Tibial artery (tissue), 4 donors: ENCODE measurements around the gene CDCP2.

Source experiments
- DNase-seq, 2 donors: peaks; one replicate each; pipeline ENCODE4 v3.0.0-alpha.2; 2019
- H3K27ac ChIP-seq, 2 donors: fragments of 200-600 bp; sonication (generic) in 1 of 2; 1 replicate in 1 of 2; 2 replicates in 1 of 2; pipeline ENCODE4 v1.5.1; 2018 to 2019; ENCODE audit warnings: mild to moderate bottlenecking in 1 of 2
- H3K27me3 ChIP-seq, 2 donors: fragments of 200-600 bp; sonication (generic) in 1 of 2; one replicate each; pipeline versions ENCODE4 v1.5.1 to v1.6.0; 2016 to 2019
- H3K36me3 ChIP-seq, 3 donors: fragments of 200-600 bp; sonication (generic) in 2 of 3; one replicate each; pipeline ENCODE4 v1.5.1; 2016 to 2019; ENCODE audit warnings: mild to moderate bottlenecking in 2 of 3
- H3K4me1 ChIP-seq, 4 donors: fragments of 200-600 bp; sonication (generic) in 2 of 4; 1 replicate in 3 of 4; 2 replicates in 1 of 4; pipeline ENCODE4 v1.5.1; 2016 to 2019
- H3K4me3 ChIP-seq, 2 donors: fragments of 200-600 bp; sonication (generic) in 1 of 2; 1 replicate in 1 of 2; 2 replicates in 1 of 2; pipeline ENCODE4 v1.5.1; 2018 to 2019; ENCODE audit warnings: mild to moderate bottlenecking in 2 of 2
- H3K9me3 ChIP-seq, 3 donors: fragments of 200-600 bp; sonication (generic) in 1 of 3; one replicate each; pipeline ENCODE4 v1.5.1; 2016 to 2019
- intact Hi-C: fragments of 100-400 bp; cut with DNase I; formaldehyde crosslinking; loops from one replicate; pipeline ENCODE4 v1.15.0; 2023; ENCODE audit warnings: low total_unique reads
- TF ChIP-seq, protein P1 (sequence below), 2 experiments: fragments of 200-600 bp in 1 of 2; fragments of 450-650 bp in 1 of 2; IDR thresholded peaks; one replicate each; pipeline ENCODE4 v1.5.1; 2017 to 2019; ENCODE audit warnings: antibody characterized with exemption in 2 of 2, mild to moderate bottlenecking in 1 of 2, moderate library complexity in 1 of 2

CDCP2 gene

DNA sequence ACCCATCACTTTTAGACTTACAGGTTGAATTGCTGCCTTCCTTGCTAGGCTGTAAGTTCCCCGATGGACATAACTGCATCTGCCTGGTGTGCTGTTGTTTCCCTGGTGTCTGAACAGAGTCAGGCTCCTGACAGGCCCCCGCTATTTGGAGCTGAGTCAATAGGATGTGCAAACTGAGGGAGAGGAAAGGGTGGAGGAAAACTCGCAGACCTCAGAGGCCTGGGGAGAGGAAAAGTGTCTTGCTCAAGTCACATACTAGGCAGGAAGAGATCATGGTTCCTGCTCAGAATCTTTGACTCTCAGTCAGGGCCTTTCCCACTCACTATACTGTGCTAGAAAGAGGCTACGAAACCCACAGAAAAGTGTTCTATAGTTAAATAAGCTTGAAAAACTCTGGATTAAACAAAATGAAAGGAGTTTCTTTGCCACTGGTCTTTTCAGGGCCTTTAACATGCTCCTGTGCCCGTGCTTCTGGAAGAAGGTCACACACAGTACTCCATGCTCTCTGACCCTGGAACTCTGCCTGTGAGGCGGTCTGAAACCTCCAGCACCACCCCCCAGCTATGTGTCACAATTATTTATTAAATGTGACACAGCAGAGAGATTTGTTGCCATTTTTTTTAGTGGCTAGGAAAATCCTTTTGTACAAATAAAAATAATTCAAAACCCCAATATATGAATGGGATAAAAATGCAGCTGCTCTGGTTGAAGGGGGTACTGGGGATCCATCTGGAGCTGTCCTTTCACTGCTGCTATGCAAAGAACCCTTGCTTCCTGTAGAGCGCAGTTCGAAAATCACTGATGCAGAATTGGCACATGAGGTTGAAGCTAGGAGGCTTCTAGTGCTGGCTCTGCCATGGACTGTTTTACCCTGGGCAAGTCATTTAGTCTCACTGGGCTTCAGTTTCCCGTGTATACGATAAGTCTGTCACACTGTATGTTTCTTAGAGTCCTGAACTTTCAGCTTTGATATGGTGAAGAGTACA lies 20.1 kb upstream of the CDCP2 start:
- H3K27ac ChIP-seq, result no peak overlapping the region
- H3K27me3 ChIP-seq, result no peaks in the 10 kb centered on the region
- TF ChIP-seq, protein P1, sequence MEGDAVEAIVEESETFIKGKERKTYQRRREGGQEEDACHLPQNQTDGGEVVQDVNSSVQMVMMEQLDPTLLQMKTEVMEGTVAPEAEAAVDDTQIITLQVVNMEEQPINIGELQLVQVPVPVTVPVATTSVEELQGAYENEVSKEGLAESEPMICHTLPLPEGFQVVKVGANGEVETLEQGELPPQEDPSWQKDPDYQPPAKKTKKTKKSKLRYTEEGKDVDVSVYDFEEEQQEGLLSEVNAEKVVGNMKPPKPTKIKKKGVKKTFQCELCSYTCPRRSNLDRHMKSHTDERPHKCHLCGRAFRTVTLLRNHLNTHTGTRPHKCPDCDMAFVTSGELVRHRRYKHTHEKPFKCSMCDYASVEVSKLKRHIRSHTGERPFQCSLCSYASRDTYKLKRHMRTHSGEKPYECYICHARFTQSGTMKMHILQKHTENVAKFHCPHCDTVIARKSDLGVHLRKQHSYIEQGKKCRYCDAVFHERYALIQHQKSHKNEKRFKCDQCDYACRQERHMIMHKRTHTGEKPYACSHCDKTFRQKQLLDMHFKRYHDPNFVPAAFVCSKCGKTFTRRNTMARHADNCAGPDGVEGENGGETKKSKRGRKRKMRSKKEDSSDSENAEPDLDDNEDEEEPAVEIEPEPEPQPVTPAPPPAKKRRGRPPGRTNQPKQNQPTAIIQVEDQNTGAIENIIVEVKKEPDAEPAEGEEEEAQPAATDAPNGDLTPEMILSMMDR (IDR thresholded peaks at IDR 0.05), result no peak
- no peak for DNase-seq
- intact Hi-C loops, result no loop called here
- peaks cover 6 to 29% (median 16%) of the 10 kb centered on the region in 3 donors for H3K36me3 ChIP-seq
- no peaks in the 10 kb centered on the region for H3K9me3 ChIP-seq
- no peaks in the 10 kb centered on the region for H3K4me1 ChIP-seq
- H3K4me3 ChIP-seq, result no peak overlapping the region

DNA sequence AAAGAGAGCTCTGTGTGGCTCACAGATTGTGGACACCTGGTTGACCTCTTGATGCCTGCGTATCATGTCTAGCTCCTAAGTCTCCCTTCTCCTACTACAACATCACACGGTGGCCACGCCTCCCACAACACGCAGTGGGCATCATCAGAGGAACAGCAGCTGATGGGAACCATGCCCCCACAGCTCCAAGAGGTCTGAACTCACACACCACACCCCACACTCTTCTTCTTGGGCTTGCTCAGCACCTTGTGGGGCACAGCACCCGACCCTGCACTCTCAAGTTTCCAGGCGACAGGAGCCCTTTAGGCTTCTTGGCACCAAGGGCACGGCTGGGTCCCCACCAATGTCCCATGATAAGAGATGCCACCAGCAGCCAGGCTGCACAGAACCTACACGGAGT lies 18.8 kb upstream of the CDCP2 start:
- Histone ChIP-seq H3K36me3 (peaks cover 6 to 22% (median 16%) of the 10 kb centered on the region in 3 donors), H3K27ac (no peak overlapping the region), H3K9me3 (no peaks in the 10 kb centered on the region), H3K4me1 (no peaks in the 10 kb centered on the region), H3K27me3 (no peaks in the 10 kb centered on the region), H3K4me3 (no peak overlapping the region)
- no peak for DNase-seq
- intact Hi-C loops, result no loop called here
- TF ChIP-seq, protein P1 (IDR thresholded peaks at IDR 0.05), result no peak

DNA sequence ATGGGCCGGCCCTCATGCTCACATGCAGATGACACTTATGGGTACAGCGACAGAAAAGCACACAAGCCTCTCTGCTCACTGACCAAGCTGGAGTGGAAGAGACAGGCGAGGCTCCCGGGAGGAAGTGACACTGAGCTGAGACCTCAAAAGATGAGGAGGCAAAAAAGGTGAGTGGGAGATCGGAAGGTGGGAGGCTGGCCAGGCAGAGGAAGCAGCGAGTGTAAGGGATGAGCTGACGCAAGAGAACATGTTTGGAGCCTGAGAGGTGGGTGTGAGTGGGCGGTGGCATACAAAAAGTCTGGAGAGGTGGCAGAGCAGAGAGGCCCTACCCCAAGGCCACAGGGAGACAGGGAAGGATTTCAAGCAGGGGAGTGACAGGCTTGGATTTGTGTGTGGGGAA lies 18.2 kb upstream of the CDCP2 start:
- no peaks in the 10 kb centered on the region for H3K9me3 ChIP-seq
- intact Hi-C loops, result no loop called here

DNA sequence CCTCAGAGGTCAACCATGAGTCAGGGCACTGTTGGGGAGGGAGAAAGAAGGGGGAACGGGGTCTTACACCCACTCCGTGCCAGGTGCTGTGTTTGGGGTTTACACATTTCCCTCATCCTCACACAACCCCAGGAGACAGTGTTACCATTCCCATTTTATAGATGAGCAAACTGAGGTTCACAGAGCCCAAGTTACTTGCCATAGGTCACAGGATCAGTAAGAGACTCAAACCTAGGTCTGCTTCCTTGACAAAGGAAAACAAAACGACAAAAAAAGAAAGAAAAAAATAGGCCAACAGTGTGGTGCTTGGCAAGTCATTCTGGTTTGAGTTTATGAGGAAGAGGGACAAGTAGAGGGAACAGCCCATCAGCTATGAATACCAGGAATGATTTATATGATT lies 16.3 kb upstream of the CDCP2 start:
- no peak overlapping the region for H3K27ac ChIP-seq
- TF ChIP-seq, protein P1 (IDR thresholded peaks at IDR 0.05), result no peak
- no peaks in the 10 kb centered on the region for H3K27me3 ChIP-seq
- no peaks in the 10 kb centered on the region for H3K9me3 ChIP-seq
- DNase-seq, result no peak
- H3K4me1 ChIP-seq, result no peaks in the 10 kb centered on the region
- intact Hi-C loops, result no loop called here
- peaks cover 0 to 3% (median 2%) of the 10 kb centered on the region in 3 donors for H3K36me3 ChIP-seq
- H3K4me3 ChIP-seq, result no peak overlapping the region

More for the DNA sequence above, 18.2 kb upstream of the CDCP2 start:
- no peak overlapping the region for H3K27ac ChIP-seq
- no peak for DNase-seq
- TF ChIP-seq, protein P1 (IDR thresholded peaks at IDR 0.05), result no peak
- peaks cover 6 to 17% (median 16%) of the 10 kb centered on the region in 3 donors for H3K36me3 ChIP-seq
- H3K4me1 ChIP-seq, result no peaks in the 10 kb centered on the region
- no peak overlapping the region for H3K4me3 ChIP-seq
- no peaks in the 10 kb centered on the region for H3K27me3 ChIP-seq

DNA sequence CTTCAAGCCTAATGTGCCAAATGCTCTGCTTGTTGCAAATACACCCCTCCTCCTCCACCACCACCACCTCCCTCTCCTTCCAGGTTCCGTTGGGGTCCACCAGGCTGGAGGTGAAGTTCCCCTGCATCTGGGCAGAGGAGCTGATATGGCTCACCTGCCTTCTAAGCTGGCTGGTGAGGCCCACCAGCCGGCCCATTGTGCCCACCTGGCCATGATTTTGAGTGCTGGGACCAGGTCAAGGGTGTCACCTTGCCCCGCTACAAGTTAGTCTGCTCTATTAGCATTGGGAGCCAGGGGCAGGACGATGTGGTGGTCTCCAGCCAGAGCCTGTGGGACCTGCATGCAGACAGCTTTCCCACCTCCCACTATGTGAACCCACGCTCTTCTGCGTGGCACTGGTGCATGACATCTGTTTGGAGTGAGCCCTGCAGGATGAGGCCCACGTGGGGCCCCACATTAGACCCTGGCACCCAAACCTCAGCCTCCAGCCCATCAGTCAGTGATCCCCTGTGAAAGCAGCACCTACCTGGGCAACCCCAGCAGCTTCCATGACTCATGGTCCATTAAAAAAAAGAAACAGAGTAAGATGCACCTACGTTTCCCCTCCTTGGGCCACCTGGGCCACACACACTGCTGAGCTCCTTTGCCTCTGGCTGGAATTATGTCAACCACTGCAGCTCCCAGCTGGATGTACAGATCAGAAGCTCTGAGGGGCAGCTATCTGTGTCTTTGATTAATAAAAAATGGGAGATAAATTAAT lies 15.6 kb upstream of the CDCP2 start:
- no peak overlapping the region for H3K4me3 ChIP-seq
- H3K4me1 ChIP-seq, result no peaks in the 10 kb centered on the region
- H3K27me3 ChIP-seq, result no peaks in the 10 kb centered on the region
- H3K27ac ChIP-seq, result no peak overlapping the region
- intact Hi-C loops, result no loop called here
- no peak for DNase-seq
- TF ChIP-seq, protein P1 (IDR thresholded peaks at IDR 0.05), result no peak
- H3K36me3 ChIP-seq, result no peaks in the 10 kb centered on the region
- H3K9me3 ChIP-seq, result no peaks in the 10 kb centered on the region
